Activated CD4-positive, CD25-positive, alpha-beta regulatory T cell treated with anti-CD3 and anti-CD28 coated beads, Interleukin-2, amount 50 U/mL, for 72 hours (primary cell): ENCODE results near the gene LMTK2.

Experiments used
- DNase-seq: peaks from one replicate; pipeline ENCODE4 v3.0.0; 2021

LMTK2 gene

GRCh38 chr7:98240961-98241673 lies 134.5 kb downstream of the LMTK2 start:
- DNase-seq: no peak

GRCh38 chr7:98241674-98242241 lies 135.1 kb downstream of the LMTK2 start:
- DNase-seq: no peak

GRCh38 chr7:98242342-98242741 lies 135.7 kb downstream of the LMTK2 start:
- no peak for DNase-seq

DNA sequence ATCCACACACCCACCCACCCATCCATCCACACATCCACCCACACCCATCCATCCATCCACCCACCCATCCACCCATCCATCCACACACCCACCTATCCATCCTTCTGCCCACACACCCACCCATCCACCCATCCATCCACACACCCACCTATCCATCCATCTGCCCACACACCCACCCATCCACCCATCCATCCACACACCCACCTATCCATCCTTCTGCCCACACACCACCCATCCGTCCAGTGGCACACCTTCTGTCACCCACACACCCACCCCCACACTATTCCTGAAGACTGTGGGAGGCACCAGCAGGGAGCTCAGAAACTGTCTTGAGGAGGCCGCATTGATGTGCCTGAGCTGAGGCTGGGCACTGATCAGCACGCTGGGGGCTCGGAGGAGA lies 136.3 kb downstream of the LMTK2 start:
- DNase-seq: no peak

- DNase-seq: no peak
Measured at GRCh38 chr7:98244871-98245270, 138.2 kb downstream of the LMTK2 start.

DNA sequence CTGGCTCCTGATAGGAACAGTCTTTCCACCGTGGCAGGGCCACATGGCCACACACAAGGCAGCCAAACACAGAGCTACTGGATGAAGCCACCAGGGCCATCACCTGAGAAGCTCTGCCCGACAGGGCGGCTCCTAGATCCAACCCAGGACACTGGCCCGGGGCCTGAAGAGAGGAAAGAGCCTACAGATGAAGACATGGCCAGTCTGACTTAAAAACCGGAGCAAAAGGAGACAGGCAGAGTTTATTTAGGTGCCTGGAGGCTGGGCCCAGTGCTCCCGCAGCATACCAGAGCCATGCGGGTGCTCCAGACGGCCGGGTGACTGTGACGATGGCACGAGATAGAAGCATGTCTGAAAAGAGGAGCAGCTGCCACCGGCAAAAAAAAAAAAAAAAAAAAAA lies 141.5 kb downstream of the LMTK2 start:
- DNase-seq: no peak

DNA sequence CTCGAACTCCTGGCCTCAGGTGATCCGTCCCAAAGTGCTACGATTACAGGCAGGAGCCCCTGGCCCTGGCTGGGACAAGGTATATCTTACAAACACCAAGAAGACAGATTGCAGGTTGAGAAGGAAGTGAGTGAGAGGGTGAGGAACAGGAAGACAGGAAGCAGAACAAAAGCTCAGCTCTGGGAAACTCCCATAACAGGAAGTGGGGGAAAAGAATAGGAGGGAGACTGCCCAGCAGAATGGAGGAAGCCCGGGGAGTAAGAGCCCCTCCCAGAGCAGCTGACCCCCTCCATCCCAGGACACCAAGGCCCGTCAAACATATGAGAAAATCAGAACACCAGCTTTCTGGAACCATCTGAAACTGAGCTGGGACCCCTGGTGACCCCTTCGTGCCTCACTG lies 142.4 kb downstream of the LMTK2 start:
- DNase-seq: no peak

DNA sequence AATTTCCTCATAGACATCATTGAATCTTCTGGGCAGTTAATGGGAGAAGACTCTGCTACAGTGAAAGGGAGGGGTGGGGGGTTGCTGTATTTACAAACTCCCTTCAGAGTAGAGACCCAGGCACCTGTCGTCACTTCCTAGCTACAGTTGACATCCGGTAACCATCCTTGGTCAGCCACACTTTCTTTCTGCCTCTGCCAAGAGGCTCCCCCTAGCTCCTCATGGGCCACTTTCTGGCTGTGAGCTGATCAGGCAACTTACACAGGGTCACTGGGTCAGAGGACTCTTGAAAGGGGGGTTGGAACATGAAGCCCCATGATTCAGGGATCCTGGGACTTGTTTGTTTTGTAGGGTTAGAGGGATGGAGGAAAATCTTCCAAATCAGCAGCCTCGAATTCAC lies 144.1 kb downstream of the LMTK2 start:
- DNase-seq: peak; percentile 41

DNA sequence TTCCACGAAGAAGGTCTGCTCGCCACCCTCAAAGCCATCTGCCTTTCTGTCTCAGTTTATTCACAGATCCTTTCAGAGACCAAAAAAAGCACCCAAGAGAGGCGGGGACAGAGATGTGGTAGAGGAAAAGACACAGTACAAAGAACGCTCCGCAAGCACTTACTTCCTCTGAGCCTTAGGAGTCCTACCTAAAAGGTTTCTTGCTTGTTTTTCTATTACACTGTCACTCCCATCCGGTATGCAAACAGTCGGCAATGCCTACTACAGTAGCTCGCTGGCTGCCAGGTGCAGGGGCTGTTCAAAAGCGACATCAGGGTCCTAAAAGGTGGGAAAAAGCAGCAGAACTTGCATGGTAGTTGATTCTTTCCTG lies 144.6 kb downstream of the LMTK2 start:
- DNase-seq: no peak

- DNase-seq: peak; percentile 91
Measured at GRCh38 chr7:98251601-98252424, 145.2 kb downstream of the LMTK2 start, which contains the start of gene TECPR1. Gene TECPR1, minus strand, starts transcription at chr7:98252232. Its CDS starts 6,086 bp downstream, at chr7:98246146.

DNA sequence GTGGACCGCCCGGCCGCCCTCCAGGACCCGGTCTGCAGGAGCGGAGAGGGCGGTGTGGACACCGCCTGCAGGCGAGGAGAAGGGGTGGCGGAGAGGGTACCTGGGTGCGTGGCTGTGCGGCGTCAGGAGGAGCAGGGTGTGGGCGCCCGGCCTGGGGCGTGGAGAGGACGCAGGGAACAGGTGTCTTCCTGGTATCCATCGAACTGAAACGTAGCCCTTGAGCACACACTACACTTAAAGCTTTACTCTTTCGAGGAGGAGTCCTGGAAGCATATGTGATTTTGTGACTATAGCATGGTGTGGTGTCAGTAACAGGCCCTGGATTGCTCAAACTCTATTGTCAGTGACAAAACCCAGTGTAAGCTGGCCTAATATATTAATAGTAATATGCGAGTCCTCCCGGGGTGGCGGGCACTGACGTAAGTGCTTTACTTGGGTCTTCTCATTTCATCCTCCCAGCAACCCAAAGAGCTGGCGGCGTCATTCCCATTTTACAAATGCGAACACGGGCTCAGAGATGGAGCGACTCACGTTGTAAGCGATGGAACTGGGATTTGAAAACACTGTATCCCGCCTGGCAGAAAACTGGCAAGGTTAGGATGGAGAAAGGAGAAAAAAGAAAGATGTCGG lies 145.9 kb downstream of the LMTK2 start:
- DNase-seq: no peak

DNA sequence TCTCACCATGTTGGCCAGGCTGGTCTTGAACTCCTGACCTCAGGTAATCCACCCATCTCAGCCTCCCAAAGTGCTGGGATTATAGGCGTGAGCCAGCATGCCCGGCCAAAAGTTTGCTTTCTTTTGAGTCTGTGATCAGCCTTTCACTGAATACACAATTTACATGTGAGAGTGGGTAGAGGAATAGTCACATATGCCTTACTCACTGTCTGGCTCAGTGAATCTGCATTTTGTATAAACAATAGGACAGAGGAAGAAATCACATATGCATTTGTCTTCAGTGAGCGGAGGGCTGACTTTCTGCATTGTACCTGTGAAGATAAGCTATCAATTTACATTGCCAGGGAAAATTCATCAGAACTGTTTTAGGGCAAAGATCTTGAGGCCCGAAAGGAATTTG lies 147.9 kb downstream of the LMTK2 start:
- DNase-seq: no peak

- no peak for DNase-seq
Measured at GRCh38 chr7:98254951-98255610, 148.4 kb downstream of the LMTK2 start.

GRCh38 chr7:98256431-98256830 lies 149.8 kb downstream of the LMTK2 start:
- DNase-seq: no peak

DNA sequence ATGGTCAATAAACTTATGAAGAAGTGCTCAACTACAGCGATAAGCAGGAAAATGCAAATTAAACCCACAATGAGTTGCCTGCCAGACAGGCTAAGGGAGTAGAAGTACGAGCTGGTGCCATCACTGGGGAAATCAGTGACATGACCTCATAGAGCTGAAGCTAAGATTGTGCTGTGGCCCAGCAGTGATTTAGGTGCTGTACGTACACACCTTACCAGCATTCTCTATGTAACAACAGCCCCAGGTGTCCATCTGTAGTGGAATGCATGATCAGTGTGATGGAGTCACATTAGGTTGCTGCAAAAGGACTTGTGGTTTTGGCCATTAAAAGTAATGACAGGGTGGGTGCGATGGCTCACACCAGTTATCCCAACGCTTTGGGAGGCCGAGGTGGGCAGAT lies 151.0 kb downstream of the LMTK2 start:
- no peak for DNase-seq
